HCT116 (cell line): Measurements from ENCODE around the gene STEAP4.

ENCODE experiments used
- ATF3 ChIP-seq: IDR thresholded peaks from 2 replicates; pipeline ENCODE4 v1.6.1; 2012
- CEBPB ChIP-seq: IDR thresholded peaks from 2 replicates; pipeline ENCODE4 v1.6.1; 2012; ENCODE audit warnings: low read depth
- CTCF ChIP-seq, 3 experiments: fragments of 200-600 bp in 1 of 3; sonication (generic) in 1 of 3; IDR thresholded peaks in 2 of 3; conservative IDR thresholded peaks in 1 of 3; 2 replicates each; pipeline ENCODE4 v1.5.1; 2012 to 2017; ENCODE audit warnings: low read depth in 2 of 3, low read length in 2 of 3, antibody characterized with exemption in 1 of 3, borderline replicate concordance in 1 of 3, control low read depth in 1 of 3, mild to moderate bottlenecking in 1 of 3, mixed read lengths in 1 of 3, mixed run types in 1 of 3, moderate library complexity in 1 of 3; ENCODE audit not compliant: insufficient read depth in 1 of 3
- EGR1 ChIP-seq: IDR thresholded peaks from 2 replicates; pipeline ENCODE4 v1.6.1; 2012; ENCODE audit warnings: low read depth
- EZH2 ChIP-seq: fragments of 200-600 bp; sonication (generic); IDR thresholded peaks from 2 replicates; pipeline ENCODE4 v1.6.1; 2017; ENCODE audit warnings: antibody characterized with exemption, mixed run types
- FOSL1 ChIP-seq: IDR thresholded peaks from 2 replicates; pipeline ENCODE4 v1.6.1; 2012; ENCODE audit warnings: low read depth
- POLR2A ChIP-seq: IDR thresholded peaks from 2 replicates; pipeline ENCODE4 v1.7.0; 2011; ENCODE audit warnings: borderline replicate concordance; ENCODE audit not compliant: insufficient read depth, insufficient read length; ENCODE audit errors: extremely low read depth
- POLR2AphosphoS5 ChIP-seq: IDR thresholded peaks from 2 replicates; pipeline ENCODE4 v1.6.1; 2011; ENCODE audit warnings: mild to moderate bottlenecking, low read depth, low read length, moderate library complexity
- REST ChIP-seq: IDR thresholded peaks from 2 replicates; pipeline ENCODE4 v1.6.1; 2012; ENCODE audit warnings: low read depth
- SIN3A ChIP-seq: IDR thresholded peaks from 2 replicates; pipeline ENCODE4 v1.6.1; 2012; ENCODE audit warnings: low read depth
- TCF7L2 ChIP-seq: IDR thresholded peaks from 2 replicates; pipeline ENCODE4 v1.7.0; 2011; ENCODE audit warnings: borderline replicate concordance, inconsistent platforms; ENCODE audit not compliant: insufficient read depth, insufficient read length; ENCODE audit errors: extremely low read depth
- YY1 ChIP-seq: IDR thresholded peaks from 2 replicates; pipeline ENCODE4 v1.6.1; 2011; ENCODE audit warnings: low read length, low read depth, moderate library complexity, mild to moderate bottlenecking; ENCODE audit not compliant: insufficient replicate concordance; ENCODE audit errors: extremely low read depth

- TF ChIP-seq CTCF (IDR thresholded peaks at IDR 0.05 in 2 of 3, conservative IDR thresholded peaks at IDR 0.05 in 1 of 3; ENCODE audit: borderline replicate concordance in 1 of 3, insufficient read depth in 1 of 3, low read depth in 2 of 3, low read length in 2 of 3) (no peak), YY1 (no peak), EGR1 (no peak), EZH2 (no peak), FOSL1 (no peak), POLR2A (no peak), ATF3 (no peak), SIN3A (no peak), TCF7L2 (no peak), REST (no peak), CEBPB (no peak), POLR2AphosphoS5 (no peak)
Measured at GRCh38 chr7:88267421-88267820, 39.3 kb downstream of the STEAP4 start.
